ENCODE measurements around the gene XYLB.

DNA sequence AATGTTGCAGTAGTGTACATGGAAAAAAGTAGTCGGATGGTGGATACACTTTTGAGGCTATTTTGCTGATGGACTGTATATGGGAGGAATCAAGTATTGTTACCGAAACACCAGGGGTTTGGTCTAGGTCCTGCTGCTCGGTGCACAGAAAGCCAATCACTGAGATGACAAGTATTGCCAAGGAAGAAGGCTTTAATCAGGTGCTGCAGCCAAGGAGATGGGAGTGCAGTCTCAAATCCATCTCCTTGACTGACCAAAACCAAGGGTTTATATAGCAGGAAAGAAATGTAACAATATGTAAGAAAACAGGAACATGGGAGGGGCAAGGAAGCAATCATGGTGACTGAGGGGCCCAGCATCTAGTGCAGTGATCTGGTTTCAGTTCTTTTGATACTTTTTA, 104.3 kb downstream of the XYLB start:
- TF ChIP-seq, protein P1, sequence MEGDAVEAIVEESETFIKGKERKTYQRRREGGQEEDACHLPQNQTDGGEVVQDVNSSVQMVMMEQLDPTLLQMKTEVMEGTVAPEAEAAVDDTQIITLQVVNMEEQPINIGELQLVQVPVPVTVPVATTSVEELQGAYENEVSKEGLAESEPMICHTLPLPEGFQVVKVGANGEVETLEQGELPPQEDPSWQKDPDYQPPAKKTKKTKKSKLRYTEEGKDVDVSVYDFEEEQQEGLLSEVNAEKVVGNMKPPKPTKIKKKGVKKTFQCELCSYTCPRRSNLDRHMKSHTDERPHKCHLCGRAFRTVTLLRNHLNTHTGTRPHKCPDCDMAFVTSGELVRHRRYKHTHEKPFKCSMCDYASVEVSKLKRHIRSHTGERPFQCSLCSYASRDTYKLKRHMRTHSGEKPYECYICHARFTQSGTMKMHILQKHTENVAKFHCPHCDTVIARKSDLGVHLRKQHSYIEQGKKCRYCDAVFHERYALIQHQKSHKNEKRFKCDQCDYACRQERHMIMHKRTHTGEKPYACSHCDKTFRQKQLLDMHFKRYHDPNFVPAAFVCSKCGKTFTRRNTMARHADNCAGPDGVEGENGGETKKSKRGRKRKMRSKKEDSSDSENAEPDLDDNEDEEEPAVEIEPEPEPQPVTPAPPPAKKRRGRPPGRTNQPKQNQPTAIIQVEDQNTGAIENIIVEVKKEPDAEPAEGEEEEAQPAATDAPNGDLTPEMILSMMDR (IDR thresholded peaks at IDR 0.05) = no peak
- no peak for TF ChIP-seq POLR2AphosphoS5 (IDR thresholded peaks at IDR 0.05; ENCODE audit: low read depth, low read length)
- TF ChIP-seq, protein P2, sequence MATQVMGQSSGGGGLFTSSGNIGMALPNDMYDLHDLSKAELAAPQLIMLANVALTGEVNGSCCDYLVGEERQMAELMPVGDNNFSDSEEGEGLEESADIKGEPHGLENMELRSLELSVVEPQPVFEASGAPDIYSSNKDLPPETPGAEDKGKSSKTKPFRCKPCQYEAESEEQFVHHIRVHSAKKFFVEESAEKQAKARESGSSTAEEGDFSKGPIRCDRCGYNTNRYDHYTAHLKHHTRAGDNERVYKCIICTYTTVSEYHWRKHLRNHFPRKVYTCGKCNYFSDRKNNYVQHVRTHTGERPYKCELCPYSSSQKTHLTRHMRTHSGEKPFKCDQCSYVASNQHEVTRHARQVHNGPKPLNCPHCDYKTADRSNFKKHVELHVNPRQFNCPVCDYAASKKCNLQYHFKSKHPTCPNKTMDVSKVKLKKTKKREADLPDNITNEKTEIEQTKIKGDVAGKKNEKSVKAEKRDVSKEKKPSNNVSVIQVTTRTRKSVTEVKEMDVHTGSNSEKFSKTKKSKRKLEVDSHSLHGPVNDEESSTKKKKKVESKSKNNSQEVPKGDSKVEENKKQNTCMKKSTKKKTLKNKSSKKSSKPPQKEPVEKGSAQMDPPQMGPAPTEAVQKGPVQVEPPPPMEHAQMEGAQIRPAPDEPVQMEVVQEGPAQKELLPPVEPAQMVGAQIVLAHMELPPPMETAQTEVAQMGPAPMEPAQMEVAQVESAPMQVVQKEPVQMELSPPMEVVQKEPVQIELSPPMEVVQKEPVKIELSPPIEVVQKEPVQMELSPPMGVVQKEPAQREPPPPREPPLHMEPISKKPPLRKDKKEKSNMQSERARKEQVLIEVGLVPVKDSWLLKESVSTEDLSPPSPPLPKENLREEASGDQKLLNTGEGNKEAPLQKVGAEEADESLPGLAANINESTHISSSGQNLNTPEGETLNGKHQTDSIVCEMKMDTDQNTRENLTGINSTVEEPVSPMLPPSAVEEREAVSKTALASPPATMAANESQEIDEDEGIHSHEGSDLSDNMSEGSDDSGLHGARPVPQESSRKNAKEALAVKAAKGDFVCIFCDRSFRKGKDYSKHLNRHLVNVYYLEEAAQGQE (IDR thresholded peaks at IDR 0.05; ENCODE audit: insufficient read depth in 1 of 2, low read depth in 2 of 2, low read length in 1 of 2) = no peak

All from Panc1 (cell line).